ENCODE measurements around the gene SLC16A10.

Gene SLC16A10

GRCh38 chr6:111274593-111275217 lies 187.4 kb downstream of the SLC16A10 start:
- H3K36me3 Mint-ChIP-seq (ENCODE audit: low read depth), result peaks cover 63% of the 10 kb centered on the region
- no peak overlapping the region for H3K27ac Mint-ChIP-seq
- H3K9me3 Mint-ChIP-seq, result peaks cover 38% of the 10 kb centered on the region
- H3K4me3 Mint-ChIP-seq, result no peak overlapping the region
- peaks cover 5% of the 10 kb centered on the region for H3K4me1 Mint-ChIP-seq (ENCODE audit: low read depth)
- H3K27me3 Mint-ChIP-seq (ENCODE audit: low read depth), result no peaks in the 10 kb centered on the region

- peaks cover 73% of the 10 kb centered on the region for H3K36me3 Mint-ChIP-seq (ENCODE audit: low read depth)
These were observed 189.0 kb downstream of the SLC16A10 start for GRCh38 chr6:111276335-111276734.

GRCh38 chr6:111276736-111277135 lies 189.4 kb downstream of the SLC16A10 start:
- peaks cover 38% of the 10 kb centered on the region for H3K9me3 Mint-ChIP-seq
- no peak overlapping the region for H3K4me3 Mint-ChIP-seq
- peaks cover 5% of the 10 kb centered on the region for H3K4me1 Mint-ChIP-seq (ENCODE audit: low read depth)
- H3K36me3 Mint-ChIP-seq (ENCODE audit: low read depth), result peaks cover 73% of the 10 kb centered on the region
- no peak overlapping the region for H3K27ac Mint-ChIP-seq
- no peaks in the 10 kb centered on the region for H3K27me3 Mint-ChIP-seq (ENCODE audit: low read depth)

More at GRCh38 chr6:111276335-111276734, 189.0 kb downstream of the SLC16A10 start:
- Mint-ChIP-seq H3K27ac (no peak overlapping the region), H3K9me3 (peaks cover 38% of the 10 kb centered on the region), H3K27me3 (ENCODE audit: low read depth) (no peaks in the 10 kb centered on the region), H3K4me3 (no peak overlapping the region), H3K4me1 (ENCODE audit: low read depth) (peaks cover 5% of the 10 kb centered on the region)

- H3K36me3 Mint-ChIP-seq (ENCODE audit: low read depth), result peaks cover 78% of the 10 kb centered on the region
- no peak overlapping the region for H3K4me3 Mint-ChIP-seq
- H3K9me3 Mint-ChIP-seq, result peaks cover 37% of the 10 kb centered on the region
- H3K4me1 Mint-ChIP-seq (ENCODE audit: low read depth), result peaks cover 5% of the 10 kb centered on the region
- H3K27ac Mint-ChIP-seq, result no peak overlapping the region
- H3K27me3 Mint-ChIP-seq (ENCODE audit: low read depth), result no peaks in the 10 kb centered on the region
These were observed 190.5 kb downstream of the SLC16A10 start for GRCh38 chr6:111277819-111278218.

- Mint-ChIP-seq H3K4me1 (ENCODE audit: low read depth) (peaks cover 2% of the 10 kb centered on the region), H3K27ac (no peak overlapping the region), H3K9me3 (peaks cover 29% of the 10 kb centered on the region), H3K27me3 (ENCODE audit: low read depth) (no peaks in the 10 kb centered on the region), H3K4me3 (no peak overlapping the region), H3K36me3 (ENCODE audit: low read depth) (peaks cover 70% of the 10 kb centered on the region)
These were observed 191.4 kb downstream of the SLC16A10 start for GRCh38 chr6:111278731-111279130.

- Mint-ChIP-seq H3K4me3 (no peak overlapping the region), H3K27me3 (ENCODE audit: low read depth) (no peaks in the 10 kb centered on the region), H3K9me3 (peaks cover 15% of the 10 kb centered on the region), H3K36me3 (ENCODE audit: low read depth) (peaks cover 59% of the 10 kb centered on the region), H3K4me1 (ENCODE audit: low read depth) (peaks cover 2% of the 10 kb centered on the region), H3K27ac (no peak overlapping the region)
These were observed 193.2 kb downstream of the SLC16A10 start for GRCh38 chr6:111280445-111280955.

Measured in T-helper 1 cell treated with Interleukin-12 subunit alpha and Interleukin-12 subunit beta and Interleukin-4 antibody, amounts not matched to agents 30 μg/mL and 1 μg/mL, for 36 hours (primary cell).